Measurements from ENCODE around the gene DGKE. TPM values are rescaled to one million over a fixed set of nuclear protein-coding genes. Genes with fewer than 3 reads are reported as not detected.

Gene DGKE
- polyA plus RNA-seq, 1 donor from 2014 or later = 16.6 TPM

DNA sequence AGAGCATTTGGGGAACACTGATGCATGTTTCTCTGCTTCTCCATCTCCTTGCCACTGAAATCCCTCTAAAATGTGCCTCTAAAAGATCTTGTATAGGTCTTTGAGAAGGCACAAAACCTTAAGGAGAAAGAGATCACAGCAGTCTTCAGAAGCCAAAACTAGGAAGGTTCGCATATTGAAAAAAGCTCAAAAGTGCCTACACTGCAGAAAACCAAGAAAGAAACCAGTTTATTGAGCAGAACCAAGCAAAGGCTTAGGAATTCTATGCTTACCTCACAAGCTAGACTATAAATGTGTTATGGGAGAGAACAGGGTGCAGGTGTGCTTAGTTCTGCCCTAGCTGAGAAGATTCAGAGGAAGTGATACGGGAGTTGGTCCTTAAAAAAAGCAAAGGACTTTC is 16.6 kb downstream of the DGKE start:
- Histone ChIP-seq H3K27me3 (ENCODE audit: insufficient read depth, low read depth, low read length) (no peaks in the 10 kb centered on the region), H3K9me2 (ENCODE audit: insufficient read depth, low read length) (no peaks in the 10 kb centered on the region), H2AFZ (ENCODE audit: low read depth, low read length) (no peak overlapping the region), H4K20me1 (ENCODE audit: insufficient read depth) (no peaks in the 10 kb centered on the region), H3K27ac (ENCODE audit: low read length) (no peak overlapping the region), H3K4me2 (ENCODE audit: low read length) (no peak overlapping the region), H3K9ac (ENCODE audit: low read length) (no peak overlapping the region), H3K79me2 (replicated peaks; ENCODE audit: insufficient read depth, low read length) (no peaks in the 10 kb centered on the region), H3K4me3 (ENCODE audit: low read length) (no peak overlapping the region), H3K9me3 (ENCODE audit: low read length) (no peaks in the 10 kb centered on the region), H3F3A (ENCODE audit: insufficient read depth, low read length, poor library complexity, severe bottlenecking) (no peaks in the 10 kb centered on the region), H3K36me3 (ENCODE audit: insufficient read depth, low read length) (no peaks in the 10 kb centered on the region)
- no peak for TF ChIP-seq SMC3 (conservative IDR thresholded peaks at IDR 0.05; ENCODE audit: poor library complexity)
- TF ChIP-seq, protein P1, sequence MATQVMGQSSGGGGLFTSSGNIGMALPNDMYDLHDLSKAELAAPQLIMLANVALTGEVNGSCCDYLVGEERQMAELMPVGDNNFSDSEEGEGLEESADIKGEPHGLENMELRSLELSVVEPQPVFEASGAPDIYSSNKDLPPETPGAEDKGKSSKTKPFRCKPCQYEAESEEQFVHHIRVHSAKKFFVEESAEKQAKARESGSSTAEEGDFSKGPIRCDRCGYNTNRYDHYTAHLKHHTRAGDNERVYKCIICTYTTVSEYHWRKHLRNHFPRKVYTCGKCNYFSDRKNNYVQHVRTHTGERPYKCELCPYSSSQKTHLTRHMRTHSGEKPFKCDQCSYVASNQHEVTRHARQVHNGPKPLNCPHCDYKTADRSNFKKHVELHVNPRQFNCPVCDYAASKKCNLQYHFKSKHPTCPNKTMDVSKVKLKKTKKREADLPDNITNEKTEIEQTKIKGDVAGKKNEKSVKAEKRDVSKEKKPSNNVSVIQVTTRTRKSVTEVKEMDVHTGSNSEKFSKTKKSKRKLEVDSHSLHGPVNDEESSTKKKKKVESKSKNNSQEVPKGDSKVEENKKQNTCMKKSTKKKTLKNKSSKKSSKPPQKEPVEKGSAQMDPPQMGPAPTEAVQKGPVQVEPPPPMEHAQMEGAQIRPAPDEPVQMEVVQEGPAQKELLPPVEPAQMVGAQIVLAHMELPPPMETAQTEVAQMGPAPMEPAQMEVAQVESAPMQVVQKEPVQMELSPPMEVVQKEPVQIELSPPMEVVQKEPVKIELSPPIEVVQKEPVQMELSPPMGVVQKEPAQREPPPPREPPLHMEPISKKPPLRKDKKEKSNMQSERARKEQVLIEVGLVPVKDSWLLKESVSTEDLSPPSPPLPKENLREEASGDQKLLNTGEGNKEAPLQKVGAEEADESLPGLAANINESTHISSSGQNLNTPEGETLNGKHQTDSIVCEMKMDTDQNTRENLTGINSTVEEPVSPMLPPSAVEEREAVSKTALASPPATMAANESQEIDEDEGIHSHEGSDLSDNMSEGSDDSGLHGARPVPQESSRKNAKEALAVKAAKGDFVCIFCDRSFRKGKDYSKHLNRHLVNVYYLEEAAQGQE (IDR thresholded peaks at IDR 0.05; ENCODE audit: borderline replicate concordance) = no peak
- TF ChIP-seq CTCF (IDR thresholded peaks at IDR 0.05; ENCODE audit: poor library complexity, severe bottlenecking) = no peak
- TF ChIP-seq RAD21 (conservative IDR thresholded peaks at IDR 0.05) = no peak
- no peak for TF ChIP-seq EP300 (conservative IDR thresholded peaks at IDR 0.05; ENCODE audit: poor library complexity, severe bottlenecking)
- no peak for TF ChIP-seq POLR2AphosphoS5 (IDR thresholded peaks at IDR 0.05)
- TF ChIP-seq MXI1 (conservative IDR thresholded peaks at IDR 0.05; ENCODE audit: poor library complexity, severe bottlenecking) = no peak
- no peak for TF ChIP-seq TAF1 (IDR thresholded peaks at IDR 0.05; ENCODE audit: low read depth)
- TF ChIP-seq EZH2 (IDR thresholded peaks at IDR 0.05; ENCODE audit: borderline replicate concordance, insufficient read depth, low read length, poor library complexity, severe bottlenecking) = no peak

DNA sequence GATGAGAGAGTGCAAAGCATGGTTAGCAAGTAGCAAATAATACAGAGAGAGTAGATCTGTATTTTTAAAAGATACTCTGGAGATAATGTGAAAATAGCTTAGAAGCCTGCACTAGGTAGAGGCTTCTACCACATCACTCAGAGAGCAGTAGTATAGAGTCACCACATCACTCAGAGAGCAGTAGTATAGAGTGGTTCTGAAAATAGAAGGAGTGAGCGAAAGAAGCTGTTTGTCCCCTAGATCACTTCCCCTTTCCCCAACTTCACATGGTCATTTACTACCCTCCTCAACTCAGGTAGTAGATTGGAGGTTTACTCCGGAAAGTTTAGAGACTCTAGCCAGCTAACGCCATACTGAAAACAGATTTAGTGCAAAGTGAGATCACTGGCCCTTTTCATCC is 17.1 kb downstream of the DGKE start:
- no peak for TF ChIP-seq TAF1 (IDR thresholded peaks at IDR 0.05; ENCODE audit: low read depth)
- no peak for TF ChIP-seq MXI1 (conservative IDR thresholded peaks at IDR 0.05; ENCODE audit: poor library complexity, severe bottlenecking)
- TF ChIP-seq, protein P1 (IDR thresholded peaks at IDR 0.05; ENCODE audit: borderline replicate concordance) = no peak
- no peak for TF ChIP-seq EP300 (conservative IDR thresholded peaks at IDR 0.05; ENCODE audit: poor library complexity, severe bottlenecking)
- TF ChIP-seq CTCF (IDR thresholded peaks at IDR 0.05; ENCODE audit: poor library complexity, severe bottlenecking) = no peak
- no peak for TF ChIP-seq POLR2AphosphoS5 (IDR thresholded peaks at IDR 0.05)
- TF ChIP-seq EZH2 (IDR thresholded peaks at IDR 0.05; ENCODE audit: borderline replicate concordance, insufficient read depth, low read length, poor library complexity, severe bottlenecking) = no peak
- no peak for TF ChIP-seq SMC3 (conservative IDR thresholded peaks at IDR 0.05; ENCODE audit: poor library complexity)
- TF ChIP-seq RAD21 (conservative IDR thresholded peaks at IDR 0.05) = no peak
- Histone ChIP-seq H3K4me2 (ENCODE audit: low read length) (no peak overlapping the region), H3K27me3 (ENCODE audit: insufficient read depth, low read depth, low read length) (no peaks in the 10 kb centered on the region), H3K27ac (ENCODE audit: low read length) (no peak overlapping the region), H3K9me2 (ENCODE audit: insufficient read depth, low read length) (no peaks in the 10 kb centered on the region), H4K20me1 (ENCODE audit: insufficient read depth) (no peaks in the 10 kb centered on the region), H2AFZ (ENCODE audit: low read depth, low read length) (no peak overlapping the region), H3K36me3 (ENCODE audit: insufficient read depth, low read length) (no peaks in the 10 kb centered on the region), H3F3A (ENCODE audit: insufficient read depth, low read length, poor library complexity, severe bottlenecking) (no peaks in the 10 kb centered on the region), H3K9ac (ENCODE audit: low read length) (no peak overlapping the region), H3K4me3 (ENCODE audit: low read length) (no peak overlapping the region), H3K9me3 (ENCODE audit: low read length) (no peaks in the 10 kb centered on the region), H3K79me2 (replicated peaks; ENCODE audit: insufficient read depth, low read length) (no peaks in the 10 kb centered on the region)

Data from neural cell (in vitro differentiated cells).